Stimulated activated naive CD8-positive, alpha-beta T cell treated with anti-CD3 and anti-CD28 coated beads, Interleukin-15, amount 100 ng/mL, for 72 hours (primary cell): ENCODE results near the gene PRKRIP1.
"Not testable (repeated sequence)": the region's sequence is repeated elsewhere in the genome, so short reads cannot be mapped to it uniquely, and the experiment has no call there.

ENCODE experiments used
- ATAC-seq: fragments of 150-1000 bp; cut with Tn5 transposase; 2 replicates; pipeline ENCODE4 v1.10.0; 2021; ENCODE audit warnings: mild to moderate bottlenecking, moderate library complexity
- DNase-seq, 2 donors: peaks; one replicate each; pipeline ENCODE4 v3.0.0; 2021 to 2022
- H3K27ac Mint-ChIP-seq, 2 donors: one replicate each; pipeline ENCODE4 v1.8.0; 2022; ENCODE audit warnings: mild to moderate bottlenecking in 2 of 2, mixed read lengths in 2 of 2, moderate library complexity in 2 of 2
- H3K27me3 Mint-ChIP-seq: one replicate; pipeline ENCODE4 v1.8.0; 2022; ENCODE audit warnings: mixed read lengths
- H3K4me1 Mint-ChIP-seq: one replicate; pipeline ENCODE4 v1.8.0; 2022; ENCODE audit warnings: mild to moderate bottlenecking, mixed read lengths
- H3K4me3 Mint-ChIP-seq, 2 donors: one replicate each; pipeline ENCODE4 v1.8.0; 2022; ENCODE audit warnings: mild to moderate bottlenecking in 2 of 2, mixed read lengths in 2 of 2, moderate library complexity in 1 of 2
- H3K9me3 Mint-ChIP-seq, 2 donors: one replicate each; pipeline ENCODE4 v1.8.0; 2022; ENCODE audit warnings: mixed read lengths in 2 of 2

Gene PRKRIP1

GRCh38 chr7:102454932-102455331 is 58.8 kb downstream of the PRKRIP1 start:
- not testable (repeated sequence) for DNase-seq, H3K4me3 Mint-ChIP-seq, H3K9me3 Mint-ChIP-seq, H3K27ac Mint-ChIP-seq, H3K4me1 Mint-ChIP-seq, ATAC-seq, H3K27me3 Mint-ChIP-seq

- DNase-seq (no peak), ATAC-seq (no peak)
- Mint-ChIP-seq H3K4me1 (peaks cover 4% of the 10 kb centered on the region), H3K4me3 (no peak overlapping the region), H3K9me3 (no peaks in the 10 kb centered on the region), H3K27me3 (no peaks in the 10 kb centered on the region), H3K27ac (no peak overlapping the region)
Measured at GRCh38 chr7:102455596-102455995, 59.4 kb downstream of the PRKRIP1 start.

GRCh38 chr7:102456327-102456726 is 60.2 kb downstream of the PRKRIP1 start:
- Mint-ChIP-seq H3K27ac (no peak overlapping the region), H3K4me3 (no peak overlapping the region), H3K4me1 (peaks cover 8% of the 10 kb centered on the region), H3K9me3 (no peaks in the 10 kb centered on the region), H3K27me3 (no peaks in the 10 kb centered on the region)
- no peak for DNase-seq
- ATAC-seq = no peak

- Mint-ChIP-seq H3K9me3 (no peaks in the 10 kb centered on the region), H3K27me3 (no peaks in the 10 kb centered on the region), H3K4me1 (peaks cover 16% of the 10 kb centered on the region), H3K4me3 (no peak overlapping the region), H3K27ac (no peak overlapping the region)
- DNase-seq = no peak
- peak; percentile 26 for ATAC-seq
Measured at GRCh38 chr7:102457352-102457924, 61.3 kb downstream of the PRKRIP1 start.

- Mint-ChIP-seq H3K27me3 (no peaks in the 10 kb centered on the region), H3K4me1 (peaks cover 31% of the 10 kb centered on the region), H3K9me3 (no peaks in the 10 kb centered on the region), H3K4me3 (no peak overlapping the region), H3K27ac (no peak overlapping the region)
- ATAC-seq = peak; percentile 15
- DNase-seq = no peak
Measured at GRCh38 chr7:102459221-102459844, 63.2 kb downstream of the PRKRIP1 start.

GRCh38 chr7:102460467-102460866 is 64.3 kb downstream of the PRKRIP1 start:
- H3K4me1 Mint-ChIP-seq = peaks cover 38% of the 10 kb centered on the region
- H3K4me3 Mint-ChIP-seq = no peak overlapping the region
- H3K27ac Mint-ChIP-seq = peak overlapping the region in 1 of 2 donors; percentile 62
- H3K27me3 Mint-ChIP-seq = no peaks in the 10 kb centered on the region
- no peak for ATAC-seq
- no peak for DNase-seq
- H3K9me3 Mint-ChIP-seq = no peaks in the 10 kb centered on the region

GRCh38 chr7:102463841-102464576 is 67.8 kb downstream of the PRKRIP1 start:
- H3K4me1 Mint-ChIP-seq = peaks cover 59% of the 10 kb centered on the region
- peak overlapping the region; percentile 95 to 96 for H3K4me3 Mint-ChIP-seq
- ATAC-seq = no peak
- H3K9me3 Mint-ChIP-seq = no peaks in the 10 kb centered on the region
- DNase-seq = no peak
- H3K27ac Mint-ChIP-seq = peak overlapping the region; percentile 90 to 93
- no peaks in the 10 kb centered on the region for H3K27me3 Mint-ChIP-seq

GRCh38 chr7:102464577-102465280 is 68.6 kb downstream of the PRKRIP1 start, which contains the start of the genes ALKBH4 and LRWD1:
Gene ALKBH4 (minus strand): TSS chr7:102464863. CDS start chr7:102464836, 27 bp downstream.
Gene LRWD1 (plus strand): TSS chr7:102464984. CDS start chr7:102465081, 97 bp downstream.
- Mint-ChIP-seq H3K27ac (peak within 1 kb of the TSS; percentile 90 to 93), H3K4me3 (peak within 1 kb of the TSS; percentile 95 to 96), H3K9me3 (no peaks in the 10 kb centered on the region), H3K4me1 (peaks cover 59% of the 10 kb centered on the region), H3K27me3 (no peaks in the 10 kb centered on the region)
- ATAC-seq = peak; percentile 93
- peak; percentile 96 to 97 for DNase-seq

- H3K9me3 Mint-ChIP-seq = no peaks in the 10 kb centered on the region
- no peak for ATAC-seq
- no peak overlapping the region for H3K27ac Mint-ChIP-seq
- no peaks in the 10 kb centered on the region for H3K27me3 Mint-ChIP-seq
- H3K4me1 Mint-ChIP-seq = peaks cover 51% of the 10 kb centered on the region
- peak overlapping the region; percentile 95 to 96 for H3K4me3 Mint-ChIP-seq
- no peak for DNase-seq
Measured at GRCh38 chr7:102466097-102466496, 69.9 kb downstream of the PRKRIP1 start.

GRCh38 chr7:102467581-102468477 is 71.7 kb downstream of the PRKRIP1 start:
- Mint-ChIP-seq H3K4me3 (peak overlapping the region in 1 of 2 donors; percentile 24), H3K27ac (peak overlapping the region in 1 of 2 donors; percentile 50), H3K27me3 (no peaks in the 10 kb centered on the region), H3K4me1 (peaks cover 39% of the 10 kb centered on the region), H3K9me3 (no peaks in the 10 kb centered on the region)
- DNase-seq (no peak), ATAC-seq (no peak)

GRCh38 chr7:102468478-102469350 is 72.6 kb downstream of the PRKRIP1 start:
- no peak for ATAC-seq
- DNase-seq = no peak
- Mint-ChIP-seq H3K27me3 (no peaks in the 10 kb centered on the region), H3K9me3 (no peaks in the 10 kb centered on the region), H3K4me1 (peaks cover 34% of the 10 kb centered on the region), H3K4me3 (no peak overlapping the region), H3K27ac (peak overlapping the region in 1 of 2 donors; percentile 95)

GRCh38 chr7:102469351-102469971 is 73.3 kb downstream of the PRKRIP1 start:
- Mint-ChIP-seq H3K9me3 (no peaks in the 10 kb centered on the region), H3K4me1 (peaks cover 26% of the 10 kb centered on the region), H3K27me3 (no peaks in the 10 kb centered on the region), H3K4me3 (no peak overlapping the region), H3K27ac (peak overlapping the region in 1 of 2 donors; percentile 95)
- no peak for ATAC-seq
- DNase-seq = no peak

GRCh38 chr7:102469972-102470825 is 74.0 kb downstream of the PRKRIP1 start:
- no peak for ATAC-seq
- no peak overlapping the region for H3K4me3 Mint-ChIP-seq
- H3K4me1 Mint-ChIP-seq = peaks cover 24% of the 10 kb centered on the region
- H3K27me3 Mint-ChIP-seq = no peaks in the 10 kb centered on the region
- no peak for DNase-seq
- no peaks in the 10 kb centered on the region for H3K9me3 Mint-ChIP-seq
- peak overlapping the region in 1 of 2 donors; percentile 74 for H3K27ac Mint-ChIP-seq
